SW 1271 (cell line): ENCODE measurements around the gene USP54.
A peak's percentile ranks its signal among the peaks of the same experiment; 100 is the strongest.
"Not testable (repeated sequence)": the region's sequence is repeated elsewhere in the genome, so short reads cannot be mapped to it uniquely, and the experiment has no call there.

Source experiments
- DNase-seq, 2 experiments: peaks; one replicate each; lab custom pipeline; 2025; lab: John Stamatoyannopoulos, UW

The USP54 gene

GRCh38 chr10:73590881-73591799, at the start of gene USP54:
Gene USP54, minus strand, starts transcription at chr10:73591342. Its CDS starts 15,684 bp downstream, at chr10:73575658.
- DNase-seq: peak; percentile 23 to 82

GRCh38 chr10:73639286-73639685, 48.1 kb upstream of the USP54 start:
- no peak for DNase-seq

- no peak for DNase-seq
Observed at GRCh38 chr10:73635781-73636180, 44.6 kb upstream of the USP54 start.

- no peak for DNase-seq
Observed at GRCh38 chr10:73634421-73634820, 43.3 kb upstream of the USP54 start.

GRCh38 chr10:73629165-73629564, 38.0 kb upstream of the USP54 start:
- no peak for DNase-seq

GRCh38 chr10:73628405-73628804, 37.3 kb upstream of the USP54 start:
- DNase-seq: no peak

- DNase-seq: no peak
Observed at GRCh38 chr10:73627300-73627699, 36.2 kb upstream of the USP54 start.

- DNase-seq: peak; percentile 82 to 93
Observed at GRCh38 chr10:73625884-73626752, 35.0 kb upstream of the USP54 start.

GRCh38 chr10:73625004-73625883, 34.1 kb upstream of the USP54 start:
- peak in 1 of 2 experiments; percentile 55 for DNase-seq

GRCh38 chr10:73623056-73623455, 31.9 kb upstream of the USP54 start:
- DNase-seq: no peak

- not testable (repeated sequence) for DNase-seq
Observed at GRCh38 chr10:73620974-73621373, 29.8 kb upstream of the USP54 start.

GRCh38 chr10:73617143-73617542, 26.0 kb upstream of the USP54 start:
- not testable (repeated sequence) for DNase-seq

GRCh38 chr10:73614720-73615119, 23.6 kb upstream of the USP54 start:
- DNase-seq: no peak

GRCh38 chr10:73609116-73609515, 18.0 kb upstream of the USP54 start:
- DNase-seq: no peak

GRCh38 chr10:73601486-73601921, 10.4 kb upstream of the USP54 start:
- no peak for DNase-seq

- DNase-seq: no peak
Observed at GRCh38 chr10:73597346-73597745, 6.2 kb upstream of the USP54 start.

- no peak for DNase-seq
Observed at GRCh38 chr10:73593812-73594211, 2.7 kb upstream of the USP54 start.

- DNase-seq: no peak
Observed at GRCh38 chr10:73593110-73593509, 2.0 kb upstream of the USP54 start.

- DNase-seq: peak in 1 of 2 experiments; percentile 66
Observed at GRCh38 chr10:73591935-73592699, 975 bp upstream of the USP54 start.

- DNase-seq: no peak
Observed at GRCh38 chr10:73589563-73590126, 1.5 kb downstream of the USP54 start.
